Calu3 (cell line): ENCODE data around the gene C11orf52. TPM values are rescaled to one million over a fixed set of nuclear protein-coding genes. Genes with fewer than 3 reads are reported as not detected.

Source experiments
- BruUV-seq: library from RNA; stranded (reverse); fragments of 400-500 nt; replicated peaks from 2 replicates; lab custom pipeline; 2021; lab: Mats Ljungman, UMichigan
- CTCF ChIA-PET: fragments of 300-600 bp; sonication (Branson Sonifier 250); formaldehyde crosslinking; loops from one replicate; lab custom pipeline; 2022; ENCODE audit warnings: antibody characterized with exemption; lab: Charles Lee
- DNase-seq: peaks from one replicate; pipeline ENCODE4 v3.0.0; 2022
- H3K27ac Mint-ChIP-seq: one replicate; pipeline ENCODE4 v1.8.0; 2022; ENCODE audit warnings: mixed read lengths; ENCODE audit not compliant: unreplicated experiment
- H3K27me3 Mint-ChIP-seq: one replicate; pipeline ENCODE4 v1.8.0; 2022; ENCODE audit warnings: mixed read lengths; ENCODE audit not compliant: unreplicated experiment
- H3K36me3 Mint-ChIP-seq: one replicate; pipeline ENCODE4 v1.8.0; 2022; ENCODE audit warnings: mild to moderate bottlenecking, moderate library complexity, mixed read lengths; ENCODE audit not compliant: insufficient read depth, unreplicated experiment
- H3K4me1 Mint-ChIP-seq: one replicate; pipeline ENCODE4 v1.8.0; 2022; ENCODE audit warnings: mild to moderate bottlenecking, low read depth, mixed read lengths; ENCODE audit not compliant: unreplicated experiment
- H3K4me3 Mint-ChIP-seq: one replicate; pipeline ENCODE4 v1.8.0; 2022; ENCODE audit warnings: mild to moderate bottlenecking, low read depth, moderate library complexity, mixed read lengths; ENCODE audit not compliant: unreplicated experiment
- H3K9me3 Mint-ChIP-seq: one replicate; pipeline ENCODE4 v1.8.0; 2022; ENCODE audit warnings: low read depth, mixed read lengths; ENCODE audit not compliant: unreplicated experiment
- CTCF ChIP-seq: fragments of 200-600 bp; IDR thresholded peaks from one replicate; pipeline ENCODE4 v1.8.0; 2022; ENCODE audit warnings: antibody characterized with exemption; ENCODE audit not compliant: unreplicated experiment
- intact Hi-C: fragments of 100-400 bp; cut with micrococcal nuclease; formaldehyde crosslinking; loops from one replicate; pipeline ENCODE4 v1.10.0; 2022; ENCODE audit not compliant: unreplicated experiment
- total RNA-seq: library from RNA; stranded (reverse); gene quantifications from 2 replicates; pipeline ENCODE4 v1.2.3, GENCODE V29; 2022

The C11orf52 gene
- total RNA-seq, 1 experiment from 2014 or later: 6.2 TPM

GRCh38 chr11:111870886-111871692, 47.6 kb upstream of the C11orf52 start, which contains the start of gene ALG9:
Gene ALG9, minus strand, starts transcription at chr11:111871581. Its CDS starts 99 bp downstream, at chr11:111871482.
- intact Hi-C loops: loop anchor here (10.0 kb wide), 1 partner anchor 204 kb away; the partner anchor contains the start of genes NKAPD1 and PIH1D2

GRCh38 chr11:111871693-111872161, 47.0 kb upstream of the C11orf52 start:
- peak overlapping the region; percentile 78 for H3K4me3 Mint-ChIP-seq
- no peaks in the 10 kb centered on the region for H3K27me3 Mint-ChIP-seq
- H3K4me1 Mint-ChIP-seq: no peaks in the 10 kb centered on the region
- peak overlapping the region; percentile 70 for H3K27ac Mint-ChIP-seq
- peaks cover 14% of the 10 kb centered on the region for H3K36me3 Mint-ChIP-seq
- no TSS peak for BruUV-seq
- intact Hi-C loops: loop anchor here (10.0 kb wide), 1 partner anchor 203 kb away; the partner anchor contains the start of genes NKAPD1 and PIH1D2
- TF ChIP-seq CTCF: no peak
- DNase-seq: no peak
- CTCF ChIA-PET: interaction anchor here (0.6 to 2.5 kb wide), 5 partner anchors 55 to 449 kb away, joined by 3 to 12 read pairs (median 5); no protein-coding TSS in a partner anchor
- no peaks in the 10 kb centered on the region for H3K9me3 Mint-ChIP-seq

More at GRCh38 chr11:111870886-111871692, 47.6 kb upstream of the C11orf52 start, which contains the start of gene ALG9:
- BruUV-seq: no TSS peak
- H3K4me3 Mint-ChIP-seq: peak within 1 kb of the TSS; percentile 78
- H3K9me3 Mint-ChIP-seq: no peaks in the 10 kb centered on the region
- peak; percentile 8 for TF ChIP-seq CTCF
- peaks cover 14% of the 10 kb centered on the region for H3K36me3 Mint-ChIP-seq
- no peaks in the 10 kb centered on the region for H3K4me1 Mint-ChIP-seq
- H3K27ac Mint-ChIP-seq: peak within 1 kb of the TSS; percentile 70
- peak; percentile 76 for DNase-seq
- CTCF ChIA-PET: interaction anchor here (0.6 to 2.5 kb wide), 6 partner anchors 56 to 410 kb away, joined by 3 to 12 read pairs (median 4); partner anchors contain the start of gene BTG4
- no peaks in the 10 kb centered on the region for H3K27me3 Mint-ChIP-seq

- no peaks in the 10 kb centered on the region for H3K27me3 Mint-ChIP-seq
- H3K36me3 Mint-ChIP-seq: peaks cover 19% of the 10 kb centered on the region
- H3K4me1 Mint-ChIP-seq: peaks cover 9% of the 10 kb centered on the region
- CTCF ChIA-PET: interaction anchor here (1.2 kb wide), 1 partner anchor 104 kb away, joined by 6 read pairs; no protein-coding TSS in a partner anchor
- no peaks in the 10 kb centered on the region for H3K9me3 Mint-ChIP-seq
- peak overlapping the region; percentile 93 for H3K27ac Mint-ChIP-seq
- intact Hi-C loops: loop anchor here (1.0 to 10.0 kb wide), 2 partner anchors 104 to 196 kb away; partner anchors contain the start of genes NKAPD1 and PIH1D2
- H3K4me3 Mint-ChIP-seq: peak overlapping the region; percentile 80
- BruUV-seq: TSS peak; percentile 71
- no peak for TF ChIP-seq CTCF
- no peak for DNase-seq
Measured at GRCh38 chr11:111878385-111878848, 40.3 kb upstream of the C11orf52 start.
